Thoracic aorta (tissue), 2 donors: ENCODE measurements around the gene KIF3A. TPM values are rescaled to one million over a fixed set of nuclear protein-coding genes. Genes with fewer than 3 reads are reported as not detected.

Experiments used
- ATAC-seq: fragments of 150-250 bp; one replicate; pipeline ENCODE4 v1.8.0; 2017; ENCODE audit warnings: low read depth; ENCODE audit not compliant: insufficient number of reproducible peaks, low FRiP score
- DNase-seq: peaks from one replicate; pipeline ENCODE4 v3.0.0-alpha.2; 2020; ENCODE audit warnings: low spot score
- H3K27ac ChIP-seq, 2 donors: fragments of 200-600 bp; sonication (generic); 1 replicate in 1 of 2; 2 replicates in 1 of 2; pipeline ENCODE4 v1.5.1; 2016; ENCODE audit warnings: mild to moderate bottlenecking in 2 of 2, moderate library complexity in 2 of 2
- H3K27me3 ChIP-seq: fragments of 200-600 bp; sonication (generic); replicated peaks from 2 replicates; pipeline ENCODE4 v1.6.0; 2016; ENCODE audit warnings: mild to moderate bottlenecking; ENCODE audit not compliant: insufficient read depth
- H3K36me3 ChIP-seq: fragments of 200-600 bp; sonication (generic); one replicate; pipeline ENCODE4 v1.5.1; 2016
- H3K4me1 ChIP-seq, 2 donors: fragments of 200-600 bp; sonication (generic); 1 replicate in 1 of 2; 2 replicates in 1 of 2; pipeline versions ENCODE4 v1.5.1 to v1.6.0; 2016; ENCODE audit warnings: low read depth in 2 of 2, mild to moderate bottlenecking in 1 of 2; ENCODE audit not compliant: control insufficient read depth in 1 of 2
- H3K4me3 ChIP-seq: fragments of 200-600 bp; sonication (generic); 2 replicates; pipeline ENCODE4 v1.5.1; 2016; ENCODE audit warnings: mild to moderate bottlenecking
- H3K9me3 ChIP-seq: fragments of 200-600 bp; sonication (generic); 2 replicates; pipeline ENCODE4 v1.5.1; 2016
- CTCF ChIP-seq: fragments of 200-600 bp; sonication (generic); IDR thresholded peaks from one replicate; pipeline ENCODE4 v1.5.1; 2019; ENCODE audit warnings: antibody characterized with exemption
- total RNA-seq, 2 donors: library from RNA; depleted of rRNA; stranded (reverse); fragments of >200 nt; gene quantifications; one replicate each; pipeline versions ENCODE4 v1.1.0 to v1.2.3, GENCODE V29; 2016

The KIF3A gene
- total RNA-seq, 2 donors from 2014 or later = 3.7 to 5.9 TPM

DNA sequence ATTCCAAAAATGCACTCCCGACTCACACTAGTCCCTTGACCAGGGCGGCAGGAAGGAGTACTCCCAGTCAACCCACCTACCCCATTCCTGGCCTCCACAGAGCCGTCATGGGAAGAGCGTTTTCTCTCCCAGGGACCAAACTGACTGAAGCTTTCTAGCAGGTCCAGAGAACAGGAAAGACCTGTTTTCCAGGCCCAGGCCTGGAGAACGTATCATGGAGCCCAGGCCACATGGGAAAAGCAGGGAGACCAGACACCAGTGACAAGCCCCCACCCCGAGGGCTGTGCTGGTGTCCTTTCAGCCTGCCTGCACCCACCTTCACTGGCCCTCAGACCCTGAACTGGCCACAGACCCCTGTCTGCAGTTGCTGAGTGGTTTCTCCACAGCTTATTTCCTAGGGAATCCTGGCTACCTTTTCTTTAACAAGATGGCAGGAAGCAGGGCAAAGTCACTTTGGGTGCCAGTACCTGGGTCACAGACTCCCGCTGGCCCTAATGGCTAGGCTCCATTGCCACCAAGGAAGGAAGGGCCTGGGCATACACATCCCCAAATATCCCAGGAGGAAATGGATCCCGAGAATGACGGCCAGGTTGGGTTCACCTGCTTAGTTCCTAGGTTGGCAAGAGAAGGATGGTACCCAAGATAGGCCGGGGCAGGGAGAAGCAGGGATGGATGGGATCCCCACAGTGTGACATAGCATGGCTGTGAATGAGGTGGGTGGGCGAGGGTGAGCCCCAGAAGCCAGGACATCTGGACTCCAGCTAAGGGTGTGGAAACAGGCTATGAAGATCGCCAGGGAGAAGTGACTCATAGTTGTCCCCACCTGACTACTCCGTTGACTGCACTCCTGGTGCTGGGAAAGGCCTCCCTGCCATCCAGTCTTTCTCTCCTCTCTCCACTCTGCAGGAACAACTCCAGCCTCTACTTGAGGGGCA, 22.0 kb upstream of the KIF3A start:
- no peak for ATAC-seq
- no peak overlapping the region for H3K27ac ChIP-seq
- H3K36me3 ChIP-seq = peaks cover 50% of the 10 kb centered on the region
- TF ChIP-seq CTCF = no peak
- H3K27me3 ChIP-seq = no peaks in the 10 kb centered on the region
- DNase-seq = no peak
- no peaks in the 10 kb centered on the region for H3K4me1 ChIP-seq
- H3K4me3 ChIP-seq = no peak overlapping the region
- H3K9me3 ChIP-seq = no peaks in the 10 kb centered on the region

DNA sequence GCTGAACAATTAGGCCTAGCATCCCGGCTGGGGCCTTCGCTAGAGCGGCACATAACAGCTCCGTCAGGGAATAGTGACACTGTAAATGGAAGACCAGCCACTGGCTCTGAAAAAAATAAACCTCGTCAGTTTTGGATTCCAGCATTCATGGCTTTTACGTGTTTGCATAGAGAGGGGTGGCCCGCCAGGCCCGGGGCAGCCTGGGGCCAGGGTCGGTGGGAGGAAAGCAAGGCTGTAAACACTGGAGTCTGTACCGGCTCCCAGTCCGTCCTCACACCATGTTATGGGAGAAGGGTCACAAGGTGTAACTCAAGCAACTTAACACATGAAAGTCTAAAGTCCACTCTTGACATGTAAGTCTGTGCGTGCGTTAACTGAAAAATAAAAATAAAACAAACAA, 21.1 kb upstream of the KIF3A start:
- peaks cover 41% of the 10 kb centered on the region for H3K36me3 ChIP-seq
- no peak for TF ChIP-seq CTCF
- H3K27me3 ChIP-seq = no peaks in the 10 kb centered on the region
- DNase-seq = no peak
- H3K4me1 ChIP-seq = no peaks in the 10 kb centered on the region
- no peak overlapping the region for H3K4me3 ChIP-seq
- no peaks in the 10 kb centered on the region for H3K9me3 ChIP-seq
- no peak overlapping the region for H3K27ac ChIP-seq
- no peak for ATAC-seq

DNA sequence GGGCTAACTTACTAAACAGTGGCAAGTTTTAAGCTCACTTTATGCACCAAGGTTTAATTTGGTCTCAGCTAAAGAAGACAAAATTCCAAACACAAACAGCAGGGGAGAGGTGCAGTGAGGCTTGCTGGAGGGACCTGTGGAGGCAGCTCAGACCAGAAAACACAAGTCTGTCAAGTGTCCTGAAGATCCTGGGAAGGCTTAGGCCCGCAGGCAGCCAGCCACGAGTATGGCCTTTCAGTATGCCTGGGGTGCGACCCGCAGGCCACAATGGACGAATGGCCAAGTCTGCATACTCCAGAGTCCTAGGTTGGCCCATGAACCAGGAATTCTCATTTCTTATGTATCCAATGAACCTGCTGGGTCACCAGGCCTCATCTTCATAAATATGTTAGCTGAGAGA, 19.2 kb upstream of the KIF3A start:
- Histone ChIP-seq H3K4me1 (no peaks in the 10 kb centered on the region), H3K9me3 (no peaks in the 10 kb centered on the region), H3K27me3 (no peaks in the 10 kb centered on the region), H3K36me3 (peaks cover 31% of the 10 kb centered on the region), H3K4me3 (no peak overlapping the region), H3K27ac (no peak overlapping the region)
- ATAC-seq (no peak), DNase-seq (no peak)
- TF ChIP-seq CTCF = no peak

GRCh38 chr5:132754947-132755346, 17.6 kb upstream of the KIF3A start:
- ATAC-seq = no peak
- H3K27ac ChIP-seq = no peak overlapping the region
- no peak for DNase-seq

More at GRCh38 chr5:132754947-132755346, 17.6 kb upstream of the KIF3A start:
- Histone ChIP-seq H3K4me3 (no peak overlapping the region), H3K27me3 (no peaks in the 10 kb centered on the region), H3K9me3 (no peaks in the 10 kb centered on the region), H3K4me1 (no peaks in the 10 kb centered on the region), H3K36me3 (peaks cover 15% of the 10 kb centered on the region)
- TF ChIP-seq CTCF = peak; percentile 24
